PC-3 (cell line): ENCODE results near the gene STX7. TPM values are rescaled to one million over a fixed set of nuclear protein-coding genes. Genes with fewer than 3 reads are reported as not detected.

Experiments
- ATAC-seq: fragments of 200-7000 bp; cut with Tn5 transposase; 2 replicates; pipeline ENCODE4 v1.9.1; 2020; ENCODE audit warnings: mild to moderate bottlenecking, moderate library complexity
- BruUV-seq: library from RNA; stranded (reverse); fragments of 400-500 nt; replicated peaks from 2 replicates; lab custom pipeline; 2021; lab: Mats Ljungman, UMichigan
- CTCF ChIA-PET: fragments of 300-600 bp; sonication (Branson Sonifier 250); formaldehyde crosslinking; loops from one replicate; lab custom pipeline; 2022; ENCODE audit warnings: antibody characterized with exemption; lab: Charles Lee
- POLR2A ChIA-PET: fragments of 300-600 bp; sonication (Branson Sonifier 250); formaldehyde crosslinking; loops from one replicate; lab custom pipeline; 2022; ENCODE audit warnings: antibody characterized with exemption; ENCODE audit not compliant: unreplicated experiment; lab: Charles Lee
- DNase-seq: peaks from one replicate; pipeline ENCODE4 v3.0.0-alpha.2; 2015
- H2AFZ ChIP-seq: fragments of 300-600 bp; sonication (generic); 2 replicates; pipeline ENCODE4 v1.6.0; 2016; ENCODE audit warnings: antibody characterized with exemption, low read length
- H3F3A ChIP-seq: fragments of 300-600 bp; sonication (generic); one replicate; pipeline ENCODE4 v1.6.0; 2017; ENCODE audit warnings: antibody characterized with exemption, low read length, control low read depth, mild to moderate bottlenecking; ENCODE audit not compliant: unreplicated experiment
- H3K27ac ChIP-seq: fragments of 300-600 bp; sonication (generic); 2 replicates; pipeline ENCODE4 v1.5.1; 2016; ENCODE audit warnings: mild to moderate bottlenecking, low read length
- H3K27me3 ChIP-seq: fragments of 300-600 bp; sonication (generic); 2 replicates; pipeline ENCODE4 v1.6.1; 2016; ENCODE audit warnings: low read length, mixed read lengths
- H3K36me3 ChIP-seq: fragments of 300-600 bp; sonication (generic); 2 replicates; pipeline ENCODE4 v1.6.1; 2016; ENCODE audit warnings: low read depth, mixed run types, low read length, mixed read lengths
- H3K4me1 ChIP-seq: fragments of 300-600 bp; sonication (generic); 2 replicates; pipeline ENCODE4 v1.5.1; 2016; ENCODE audit warnings: low read length; ENCODE audit not compliant: insufficient read depth
- H3K4me2 ChIP-seq: fragments of 300-600 bp; sonication (generic); 2 replicates; pipeline ENCODE4 v1.6.0; 2016; ENCODE audit warnings: low read length
- H3K4me3 ChIP-seq: fragments of 300-600 bp; sonication (generic); 2 replicates; pipeline ENCODE4 v1.5.1; 2016; ENCODE audit warnings: mild to moderate bottlenecking, low read length, mixed read lengths
- H3K79me2 ChIP-seq: fragments of 300-600 bp; sonication (generic); 2 replicates; pipeline ENCODE4 v1.6.1; 2017; ENCODE audit warnings: low read length, mixed read lengths
- H3K9ac ChIP-seq: fragments of 300-600 bp; sonication (generic); 2 replicates; pipeline ENCODE4 v1.6.0; 2016; ENCODE audit warnings: mild to moderate bottlenecking, low read length
- H3K9me2 ChIP-seq: fragments of 300-600 bp; sonication (generic); replicated peaks from 2 replicates; pipeline ENCODE4 v1.6.1; 2016; ENCODE audit warnings: mixed run types, low read length, mixed read lengths
- H3K9me3 ChIP-seq: fragments of 300-600 bp; sonication (generic); 2 replicates; pipeline ENCODE4 v1.6.1; 2016; ENCODE audit warnings: low read length, mixed read lengths
- H4K20me1 ChIP-seq: fragments of 300-600 bp; sonication (generic); 2 replicates; pipeline ENCODE4 v1.6.1; 2016; ENCODE audit warnings: low read length, mixed read lengths
- EZH2 ChIP-seq: fragments of 300-600 bp; sonication (generic); IDR thresholded peaks from one replicate; pipeline ENCODE4 v1.6.1; 2017; ENCODE audit warnings: antibody characterized with exemption, mild to moderate bottlenecking, low read length; ENCODE audit not compliant: unreplicated experiment
- EZH2phosphoT487 ChIP-seq: fragments of 300-600 bp; sonication (generic); IDR thresholded peaks from 2 replicates; pipeline ENCODE4 v1.6.1; 2018; ENCODE audit warnings: mild to moderate bottlenecking, antibody characterized with exemption, low read length, borderline replicate concordance
- intact Hi-C: fragments of 100-400 bp; cut with micrococcal nuclease; formaldehyde crosslinking; loops from 2 replicates; pipeline ENCODE4 v1.9.0; 2023
- total RNA-seq: library from RNA; depleted of rRNA; stranded (reverse); fragments of >200 nt; gene quantifications from 2 replicates; pipeline ENCODE4 v1.2.3, GENCODE V29; 2014
- TF ChIP-seq, protein P1 (sequence below): fragments of 300-600 bp; sonication (generic); conservative IDR thresholded peaks from 2 replicates; pipeline ENCODE4 v1.5.1; 2017; ENCODE audit warnings: antibody characterized with exemption, low read depth, mild to moderate bottlenecking, low read length

The STX7 gene
- total RNA-seq, 1 experiment from 2014 or later, result 27.4 TPM

- H3K9ac ChIP-seq, result no peak overlapping the region
- ATAC-seq (no peak), DNase-seq (no peak)
- H3K79me2 ChIP-seq, result 0 out of 2 replicates have a peak, but pooled peaks cover 6% of the 10 kb centered on the region
- no peak overlapping the region for H2AFZ ChIP-seq
- BruUV-seq, result no TSS peak
- H3K4me1 ChIP-seq, result no peaks in the 10 kb centered on the region
- H3K4me3 ChIP-seq, result no peak overlapping the region
- H3K27ac ChIP-seq, result no peak overlapping the region
- H3K4me2 ChIP-seq, result no peak overlapping the region
- H3K9me3 ChIP-seq, result no peaks in the 10 kb centered on the region
- intact Hi-C loops, result no loop called here
- no peaks in the 10 kb centered on the region for H3K36me3 ChIP-seq
- H3K27me3 ChIP-seq, result no peaks in the 10 kb centered on the region
- no peaks in the 10 kb centered on the region for H4K20me1 ChIP-seq
- CTCF ChIA-PET, result no interaction called here
- H3K9me2 ChIP-seq, result no peaks in the 10 kb centered on the region
- POLR2A ChIA-PET, result no interaction called here
- TF ChIP-seq, protein P1, sequence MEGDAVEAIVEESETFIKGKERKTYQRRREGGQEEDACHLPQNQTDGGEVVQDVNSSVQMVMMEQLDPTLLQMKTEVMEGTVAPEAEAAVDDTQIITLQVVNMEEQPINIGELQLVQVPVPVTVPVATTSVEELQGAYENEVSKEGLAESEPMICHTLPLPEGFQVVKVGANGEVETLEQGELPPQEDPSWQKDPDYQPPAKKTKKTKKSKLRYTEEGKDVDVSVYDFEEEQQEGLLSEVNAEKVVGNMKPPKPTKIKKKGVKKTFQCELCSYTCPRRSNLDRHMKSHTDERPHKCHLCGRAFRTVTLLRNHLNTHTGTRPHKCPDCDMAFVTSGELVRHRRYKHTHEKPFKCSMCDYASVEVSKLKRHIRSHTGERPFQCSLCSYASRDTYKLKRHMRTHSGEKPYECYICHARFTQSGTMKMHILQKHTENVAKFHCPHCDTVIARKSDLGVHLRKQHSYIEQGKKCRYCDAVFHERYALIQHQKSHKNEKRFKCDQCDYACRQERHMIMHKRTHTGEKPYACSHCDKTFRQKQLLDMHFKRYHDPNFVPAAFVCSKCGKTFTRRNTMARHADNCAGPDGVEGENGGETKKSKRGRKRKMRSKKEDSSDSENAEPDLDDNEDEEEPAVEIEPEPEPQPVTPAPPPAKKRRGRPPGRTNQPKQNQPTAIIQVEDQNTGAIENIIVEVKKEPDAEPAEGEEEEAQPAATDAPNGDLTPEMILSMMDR, result no peak
- TF ChIP-seq EZH2 (no peak), EZH2phosphoT487 (no peak)
- H3F3A ChIP-seq, result no peaks in the 10 kb centered on the region
These were observed 22.9 kb downstream of the STX7 start for GRCh38 chr6:132490024-132490423.

DNA sequence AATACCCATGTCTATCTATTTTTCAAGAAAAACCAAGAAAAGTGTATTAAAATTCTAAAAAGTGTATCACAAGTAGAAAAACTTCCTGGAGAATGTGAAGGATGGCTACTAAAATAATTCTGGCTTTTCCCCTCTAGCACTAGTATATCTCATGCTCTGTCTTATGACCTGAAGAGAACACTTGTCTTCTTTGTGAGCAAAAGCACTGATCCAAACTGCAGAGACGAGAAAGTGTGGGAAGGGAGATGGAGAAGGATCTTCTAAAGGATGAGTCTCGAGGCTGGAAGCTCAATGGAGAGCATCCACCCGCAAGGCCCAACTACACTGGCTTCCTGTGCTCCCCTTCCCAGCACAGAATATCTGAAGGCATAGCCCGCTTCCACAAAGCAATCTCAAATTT is 23.5 kb downstream of the STX7 start:
- no TSS peak for BruUV-seq
- Histone ChIP-seq H3K27me3 (no peaks in the 10 kb centered on the region), H3K4me2 (no peak overlapping the region), H3K9me2 (no peaks in the 10 kb centered on the region), H3K9me3 (no peaks in the 10 kb centered on the region), H3K9ac (no peak overlapping the region), H3K4me1 (no peaks in the 10 kb centered on the region), H4K20me1 (no peaks in the 10 kb centered on the region), H3K27ac (no peak overlapping the region), H2AFZ (no peak overlapping the region), H3K4me3 (no peak overlapping the region), H3K79me2 (0 out of 2 replicates have a peak, but pooled peaks cover 6% of the 10 kb centered on the region), H3F3A (no peaks in the 10 kb centered on the region), H3K36me3 (no peaks in the 10 kb centered on the region)
- ChIA-PET POLR2A (no interaction called here), CTCF (no interaction called here)
- DNase-seq (no peak), ATAC-seq (no peak)
- no peak for TF ChIP-seq EZH2
- TF ChIP-seq EZH2phosphoT487, result no peak
- TF ChIP-seq, protein P1, result no peak
- intact Hi-C loops, result no loop called here

- Histone ChIP-seq H3K9me3 (no peaks in the 10 kb centered on the region), H2AFZ (no peak overlapping the region), H3K4me3 (no peak overlapping the region), H3K27ac (no peak overlapping the region), H3K79me2 (no peaks in the 10 kb centered on the region), H3K4me2 (no peak overlapping the region), H4K20me1 (no peaks in the 10 kb centered on the region), H3K27me3 (no peaks in the 10 kb centered on the region), H3K4me1 (peaks cover 3% of the 10 kb centered on the region; the same call in 1 of the 2 replicates), H3K36me3 (no peaks in the 10 kb centered on the region), H3K9ac (no peak overlapping the region), H3K9me2 (no peaks in the 10 kb centered on the region), H3F3A (no peaks in the 10 kb centered on the region)
- DNase-seq (no peak), ATAC-seq (no peak)
- CTCF ChIA-PET, result no interaction called here
- TF ChIP-seq EZH2phosphoT487 (no peak), EZH2 (no peak)
- TF ChIP-seq, protein P1, result no peak
- BruUV-seq, result no TSS peak
- intact Hi-C loops, result no loop called here
- POLR2A ChIA-PET, result no interaction called here
These were observed 25.2 kb downstream of the STX7 start for GRCh38 chr6:132487762-132488161.
